Dedifferentiated amniotic fluid mesenchymal stem cell (primary cell): ENCODE data around the gene MAX.

Source experiments
- DNase-seq: peaks from one replicate; pipeline ENCODE4 v3.0.0-alpha.2; 2016; ENCODE audit errors: extremely low spot score

The MAX gene

GRCh38 chr14:65102441-65103149 is at the start of gene MAX:
Gene MAX, minus strand, starts transcription at chr14:65102517. Its CDS starts 178 bp downstream, at chr14:65102339.
- DNase-seq = peak; percentile 99

GRCh38 chr14:65151609-65151956 is 49.3 kb upstream of the MAX start:
- DNase-seq = no peak

- no peak for DNase-seq
Measured at GRCh38 chr14:65150898-65151608, 48.7 kb upstream of the MAX start.

GRCh38 chr14:65149116-65149515 is 46.8 kb upstream of the MAX start:
- no peak for DNase-seq

GRCh38 chr14:65144170-65144569 is 41.9 kb upstream of the MAX start:
- no peak for DNase-seq

GRCh38 chr14:65142914-65143625 is 40.8 kb upstream of the MAX start:
- DNase-seq = no peak

GRCh38 chr14:65142429-65142828 is 40.1 kb upstream of the MAX start:
- DNase-seq = no peak

GRCh38 chr14:65141523-65141922 is 39.2 kb upstream of the MAX start:
- no peak for DNase-seq

- no peak for DNase-seq
Measured at GRCh38 chr14:65137648-65138307, 35.5 kb upstream of the MAX start.

- no peak for DNase-seq
Measured at GRCh38 chr14:65134651-65135579, 32.6 kb upstream of the MAX start.

GRCh38 chr14:65132855-65133254 is 30.5 kb upstream of the MAX start:
- DNase-seq = no peak

- DNase-seq = no peak
Measured at GRCh38 chr14:65131301-65131701, 29.0 kb upstream of the MAX start.

GRCh38 chr14:65128096-65128495 is 25.8 kb upstream of the MAX start:
- DNase-seq = no peak

- no peak for DNase-seq
Measured at GRCh38 chr14:65117769-65118745, 15.7 kb upstream of the MAX start.

GRCh38 chr14:65115615-65116014 is 13.3 kb upstream of the MAX start:
- DNase-seq = no peak

- no peak for DNase-seq
Measured at GRCh38 chr14:65110525-65110924, 8.2 kb upstream of the MAX start.

GRCh38 chr14:65109357-65109756 is 7.0 kb upstream of the MAX start:
- DNase-seq = no peak

- DNase-seq = no peak
Measured at GRCh38 chr14:65107200-65107599, 4.9 kb upstream of the MAX start.

GRCh38 chr14:65106736-65107135 is 4.4 kb upstream of the MAX start:
- DNase-seq = no peak

- no peak for DNase-seq
Measured at GRCh38 chr14:65106316-65106715, 4.0 kb upstream of the MAX start.
